ENCODE results near the gene SMAD4. TPM values are rescaled to one million over a fixed set of nuclear protein-coding genes. Genes with fewer than 3 reads are reported as not detected.

SMAD4 gene
- total RNA-seq, 1 experiment from 2014 or later = 105 TPM

DNA sequence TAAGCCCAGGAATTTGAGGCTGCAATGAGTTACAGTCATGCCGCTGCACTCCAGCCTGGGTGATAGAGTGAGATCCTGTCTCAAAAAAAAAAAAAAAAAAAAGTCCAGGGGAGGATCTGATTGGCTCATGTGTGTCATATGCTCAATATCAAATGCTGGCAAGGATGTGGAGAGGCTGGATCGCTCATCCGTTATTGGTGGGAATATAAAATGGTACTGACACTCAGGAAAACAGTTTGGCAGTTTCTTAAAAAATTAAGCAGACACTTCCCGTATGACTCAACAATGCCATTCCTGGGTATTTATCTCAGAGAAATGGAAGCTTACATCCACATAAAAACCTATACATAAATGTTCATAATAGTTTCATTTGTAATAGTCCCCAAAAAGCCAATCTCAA, 98.5 kb downstream of the SMAD4 start:
- no peak overlapping the region for H3K27ac Mint-ChIP-seq
- H3K9me3 Mint-ChIP-seq = no peaks in the 10 kb centered on the region
- H3K36me3 Mint-ChIP-seq = no peaks in the 10 kb centered on the region
- TF ChIP-seq, protein P1, sequence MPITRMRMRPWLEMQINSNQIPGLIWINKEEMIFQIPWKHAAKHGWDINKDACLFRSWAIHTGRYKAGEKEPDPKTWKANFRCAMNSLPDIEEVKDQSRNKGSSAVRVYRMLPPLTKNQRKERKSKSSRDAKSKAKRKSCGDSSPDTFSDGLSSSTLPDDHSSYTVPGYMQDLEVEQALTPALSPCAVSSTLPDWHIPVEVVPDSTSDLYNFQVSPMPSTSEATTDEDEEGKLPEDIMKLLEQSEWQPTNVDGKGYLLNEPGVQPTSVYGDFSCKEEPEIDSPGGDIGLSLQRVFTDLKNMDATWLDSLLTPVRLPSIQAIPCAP (CRISPR knock-in tag; IDR thresholded peaks at IDR 0.05) = no peak
- TF ChIP-seq TCF7 (CRISPR knock-in tag; IDR thresholded peaks at IDR 0.05; ENCODE audit: low read depth) (no peak), NFYB (CRISPR knock-in tag; conservative IDR thresholded peaks at IDR 0.05; ENCODE audit: low read depth) (no peak), ETV6 (CRISPR knock-in tag; IDR thresholded peaks at IDR 0.05) (no peak), FOXK1 (CRISPR knock-in tag; IDR thresholded peaks at IDR 0.05) (no peak), GABPB1 (CRISPR knock-in tag; IDR thresholded peaks at IDR 0.05) (no peak), TEAD1 (CRISPR knock-in tag; IDR thresholded peaks at IDR 0.05) (no peak), ZNF396 (CRISPR knock-in tag; IDR thresholded peaks at IDR 0.05; ENCODE audit: borderline replicate concordance) (no peak), ZNF671 (CRISPR knock-in tag; IDR thresholded peaks at IDR 0.05) (no peak)
- TF ChIP-seq, protein P2, sequence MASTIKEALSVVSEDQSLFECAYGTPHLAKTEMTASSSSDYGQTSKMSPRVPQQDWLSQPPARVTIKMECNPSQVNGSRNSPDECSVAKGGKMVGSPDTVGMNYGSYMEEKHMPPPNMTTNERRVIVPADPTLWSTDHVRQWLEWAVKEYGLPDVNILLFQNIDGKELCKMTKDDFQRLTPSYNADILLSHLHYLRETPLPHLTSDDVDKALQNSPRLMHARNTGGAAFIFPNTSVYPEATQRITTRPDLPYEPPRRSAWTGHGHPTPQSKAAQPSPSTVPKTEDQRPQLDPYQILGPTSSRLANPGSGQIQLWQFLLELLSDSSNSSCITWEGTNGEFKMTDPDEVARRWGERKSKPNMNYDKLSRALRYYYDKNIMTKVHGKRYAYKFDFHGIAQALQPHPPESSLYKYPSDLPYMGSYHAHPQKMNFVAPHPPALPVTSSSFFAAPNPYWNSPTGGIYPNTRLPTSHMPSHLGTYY (CRISPR knock-in tag; IDR thresholded peaks at IDR 0.05) = no peak
- TF ChIP-seq, protein P3, sequence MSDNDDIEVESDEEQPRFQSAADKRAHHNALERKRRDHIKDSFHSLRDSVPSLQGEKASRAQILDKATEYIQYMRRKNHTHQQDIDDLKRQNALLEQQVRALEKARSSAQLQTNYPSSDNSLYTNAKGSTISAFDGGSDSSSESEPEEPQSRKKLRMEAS (CRISPR knock-in tag; IDR thresholded peaks at IDR 0.05) = no peak
- TF ChIP-seq, protein P4, sequence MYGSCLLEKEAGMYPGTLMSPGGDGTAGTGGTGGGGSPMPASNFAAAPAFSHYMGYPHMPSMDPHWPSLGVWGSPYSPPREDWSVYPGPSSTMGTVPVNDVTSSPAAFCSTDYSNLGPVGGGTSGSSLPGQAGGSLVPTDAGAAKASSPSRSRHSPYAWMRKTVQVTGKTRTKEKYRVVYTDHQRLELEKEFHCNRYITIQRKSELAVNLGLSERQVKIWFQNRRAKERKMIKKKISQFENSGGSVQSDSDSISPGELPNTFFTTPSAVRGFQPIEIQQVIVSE (CRISPR knock-in tag; IDR thresholded peaks at IDR 0.05; ENCODE audit: borderline replicate concordance) = no peak
- TF ChIP-seq, protein P5, sequence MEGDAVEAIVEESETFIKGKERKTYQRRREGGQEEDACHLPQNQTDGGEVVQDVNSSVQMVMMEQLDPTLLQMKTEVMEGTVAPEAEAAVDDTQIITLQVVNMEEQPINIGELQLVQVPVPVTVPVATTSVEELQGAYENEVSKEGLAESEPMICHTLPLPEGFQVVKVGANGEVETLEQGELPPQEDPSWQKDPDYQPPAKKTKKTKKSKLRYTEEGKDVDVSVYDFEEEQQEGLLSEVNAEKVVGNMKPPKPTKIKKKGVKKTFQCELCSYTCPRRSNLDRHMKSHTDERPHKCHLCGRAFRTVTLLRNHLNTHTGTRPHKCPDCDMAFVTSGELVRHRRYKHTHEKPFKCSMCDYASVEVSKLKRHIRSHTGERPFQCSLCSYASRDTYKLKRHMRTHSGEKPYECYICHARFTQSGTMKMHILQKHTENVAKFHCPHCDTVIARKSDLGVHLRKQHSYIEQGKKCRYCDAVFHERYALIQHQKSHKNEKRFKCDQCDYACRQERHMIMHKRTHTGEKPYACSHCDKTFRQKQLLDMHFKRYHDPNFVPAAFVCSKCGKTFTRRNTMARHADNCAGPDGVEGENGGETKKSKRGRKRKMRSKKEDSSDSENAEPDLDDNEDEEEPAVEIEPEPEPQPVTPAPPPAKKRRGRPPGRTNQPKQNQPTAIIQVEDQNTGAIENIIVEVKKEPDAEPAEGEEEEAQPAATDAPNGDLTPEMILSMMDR (IDR thresholded peaks at IDR 0.05) = no peak
- TF ChIP-seq, protein P6, sequence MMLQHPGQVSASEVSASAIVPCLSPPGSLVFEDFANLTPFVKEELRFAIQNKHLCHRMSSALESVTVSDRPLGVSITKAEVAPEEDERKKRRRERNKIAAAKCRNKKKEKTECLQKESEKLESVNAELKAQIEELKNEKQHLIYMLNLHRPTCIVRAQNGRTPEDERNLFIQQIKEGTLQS (CRISPR knock-in tag; conservative IDR thresholded peaks at IDR 0.05) = no peak
- TF ChIP-seq, protein P7, sequence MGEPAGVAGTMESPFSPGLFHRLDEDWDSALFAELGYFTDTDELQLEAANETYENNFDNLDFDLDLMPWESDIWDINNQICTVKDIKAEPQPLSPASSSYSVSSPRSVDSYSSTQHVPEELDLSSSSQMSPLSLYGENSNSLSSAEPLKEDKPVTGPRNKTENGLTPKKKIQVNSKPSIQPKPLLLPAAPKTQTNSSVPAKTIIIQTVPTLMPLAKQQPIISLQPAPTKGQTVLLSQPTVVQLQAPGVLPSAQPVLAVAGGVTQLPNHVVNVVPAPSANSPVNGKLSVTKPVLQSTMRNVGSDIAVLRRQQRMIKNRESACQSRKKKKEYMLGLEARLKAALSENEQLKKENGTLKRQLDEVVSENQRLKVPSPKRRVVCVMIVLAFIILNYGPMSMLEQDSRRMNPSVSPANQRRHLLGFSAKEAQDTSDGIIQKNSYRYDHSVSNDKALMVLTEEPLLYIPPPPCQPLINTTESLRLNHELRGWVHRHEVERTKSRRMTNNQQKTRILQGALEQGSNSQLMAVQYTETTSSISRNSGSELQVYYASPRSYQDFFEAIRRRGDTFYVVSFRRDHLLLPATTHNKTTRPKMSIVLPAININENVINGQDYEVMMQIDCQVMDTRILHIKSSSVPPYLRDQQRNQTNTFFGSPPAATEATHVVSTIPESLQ (CRISPR knock-in tag; IDR thresholded peaks at IDR 0.05) = no peak
- TF ChIP-seq, protein P8, sequence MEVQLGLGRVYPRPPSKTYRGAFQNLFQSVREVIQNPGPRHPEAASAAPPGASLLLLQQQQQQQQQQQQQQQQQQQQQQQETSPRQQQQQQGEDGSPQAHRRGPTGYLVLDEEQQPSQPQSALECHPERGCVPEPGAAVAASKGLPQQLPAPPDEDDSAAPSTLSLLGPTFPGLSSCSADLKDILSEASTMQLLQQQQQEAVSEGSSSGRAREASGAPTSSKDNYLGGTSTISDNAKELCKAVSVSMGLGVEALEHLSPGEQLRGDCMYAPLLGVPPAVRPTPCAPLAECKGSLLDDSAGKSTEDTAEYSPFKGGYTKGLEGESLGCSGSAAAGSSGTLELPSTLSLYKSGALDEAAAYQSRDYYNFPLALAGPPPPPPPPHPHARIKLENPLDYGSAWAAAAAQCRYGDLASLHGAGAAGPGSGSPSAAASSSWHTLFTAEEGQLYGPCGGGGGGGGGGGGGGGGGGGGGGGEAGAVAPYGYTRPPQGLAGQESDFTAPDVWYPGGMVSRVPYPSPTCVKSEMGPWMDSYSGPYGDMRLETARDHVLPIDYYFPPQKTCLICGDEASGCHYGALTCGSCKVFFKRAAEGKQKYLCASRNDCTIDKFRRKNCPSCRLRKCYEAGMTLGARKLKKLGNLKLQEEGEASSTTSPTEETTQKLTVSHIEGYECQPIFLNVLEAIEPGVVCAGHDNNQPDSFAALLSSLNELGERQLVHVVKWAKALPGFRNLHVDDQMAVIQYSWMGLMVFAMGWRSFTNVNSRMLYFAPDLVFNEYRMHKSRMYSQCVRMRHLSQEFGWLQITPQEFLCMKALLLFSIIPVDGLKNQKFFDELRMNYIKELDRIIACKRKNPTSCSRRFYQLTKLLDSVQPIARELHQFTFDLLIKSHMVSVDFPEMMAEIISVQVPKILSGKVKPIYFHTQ (CRISPR knock-in tag; IDR thresholded peaks at IDR 0.05) = no peak
- no peak for DNase-seq (ENCODE audit: low spot score)
- H3K27me3 Mint-ChIP-seq (ENCODE audit: low read depth) = no peaks in the 10 kb centered on the region
- CTCF ChIA-PET = interaction anchor here (1.9 kb wide), 1 partner anchor 39 kb away, joined by 5 read pairs; no protein-coding TSS in a partner anchor
- no peak for ATAC-seq
- H3K4me1 Mint-ChIP-seq = 0 out of 2 replicates have a peak, but pooled peaks cover under 1% of the 10 kb centered on the region
- no peak overlapping the region for H3K4me3 Mint-ChIP-seq
- POLR2A ChIA-PET = no interaction called here

Measured in WTC11 (cell line).